GM18498 (cell line): ENCODE results near the gene NUDT19.
"Not testable (repeated sequence)": the region's sequence is repeated elsewhere in the genome, so short reads cannot be mapped to it uniquely, and the experiment has no call there.

Experiments used
- ATAC-seq: cut with Tn5 transposase; IDR thresholded peaks from one replicate; pipeline ENCODE4 v1.9.1; 2021; ENCODE audit warnings: mild to moderate bottlenecking, moderate library complexity; ENCODE audit not compliant: unreplicated experiment

NUDT19 gene

DNA sequence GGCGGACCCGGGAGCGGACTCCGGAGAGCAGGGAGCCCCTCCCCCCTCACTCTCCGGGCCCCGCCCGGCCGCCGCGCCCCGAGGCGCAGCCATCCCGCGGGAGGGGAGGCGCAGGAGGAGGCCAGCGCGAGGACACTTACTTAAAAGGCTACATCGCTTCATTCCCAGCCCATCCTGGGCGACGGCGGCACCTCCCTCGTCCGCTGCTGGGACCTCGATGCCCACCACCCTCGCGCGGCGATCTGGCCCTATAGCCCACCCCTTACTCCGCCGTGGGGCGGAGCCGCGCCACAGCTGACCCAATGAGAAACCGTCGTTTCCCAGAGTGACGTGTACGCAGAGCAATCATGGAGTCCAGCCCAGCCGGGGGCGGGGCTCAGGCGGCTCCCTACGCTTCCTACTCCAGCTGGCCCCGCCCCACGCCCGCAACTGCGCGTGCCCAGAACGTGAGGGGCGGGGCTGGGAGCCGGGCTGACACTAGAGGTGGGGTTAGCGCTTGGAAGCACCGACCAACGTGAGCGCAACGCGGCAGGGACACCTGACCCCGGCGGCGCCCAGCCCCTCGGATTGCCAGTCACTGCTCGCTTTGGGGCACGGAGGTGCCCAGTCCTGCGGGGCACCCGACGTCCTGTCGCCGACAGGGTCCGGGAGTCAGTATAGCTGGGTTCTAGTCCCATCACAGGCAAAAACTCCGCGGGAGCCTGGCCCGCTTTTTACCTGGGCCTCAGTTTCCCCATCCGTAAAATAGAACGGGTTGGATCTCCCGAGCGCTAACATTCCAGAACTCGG is 16.5 kb upstream of the NUDT19 start, which contains the start of gene ANKRD27:
TSS of gene ANKRD27 (minus strand) at position 250 of the 789 bp plus-strand sequence. CDS start 16,165 bp downstream, outside the sequence.
- peak; percentile 96 for ATAC-seq

GRCh38 chr19:32675720-32676185 is 15.9 kb upstream of the NUDT19 start, which contains the start of gene RGS9BP:
TSS of gene RGS9BP (plus strand) at chr19:32675848. CDS start at chr19:32676264, 416 bp downstream.
- peak; percentile 31 for ATAC-seq

GRCh38 chr19:32676186-32676894 is 15.3 kb upstream of the NUDT19 start:
- ATAC-seq, result no peak

- no peak for ATAC-seq
These were observed 14.7 kb upstream of the NUDT19 start for GRCh38 chr19:32676895-32677359.

DNA sequence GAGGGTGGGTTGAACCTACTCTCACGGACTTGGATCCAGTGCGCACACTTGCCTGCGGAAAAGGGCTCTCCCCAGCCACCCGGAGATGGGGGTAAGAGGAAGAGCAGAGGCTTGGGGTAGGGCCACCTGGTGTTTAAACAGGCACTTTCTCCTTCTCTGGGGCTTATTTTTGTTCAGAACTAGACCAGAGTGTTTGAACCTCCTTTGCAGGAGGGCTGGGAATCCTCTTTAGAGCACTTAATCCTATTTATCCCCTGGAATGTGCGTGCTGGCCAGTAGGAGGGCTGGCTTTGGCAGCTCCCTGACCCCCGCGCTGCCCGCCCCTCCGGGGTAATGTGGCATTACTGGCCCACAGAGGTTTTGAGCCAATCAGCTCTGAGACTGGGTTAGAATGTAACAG is 14.0 kb upstream of the NUDT19 start:
- no peak for ATAC-seq

DNA sequence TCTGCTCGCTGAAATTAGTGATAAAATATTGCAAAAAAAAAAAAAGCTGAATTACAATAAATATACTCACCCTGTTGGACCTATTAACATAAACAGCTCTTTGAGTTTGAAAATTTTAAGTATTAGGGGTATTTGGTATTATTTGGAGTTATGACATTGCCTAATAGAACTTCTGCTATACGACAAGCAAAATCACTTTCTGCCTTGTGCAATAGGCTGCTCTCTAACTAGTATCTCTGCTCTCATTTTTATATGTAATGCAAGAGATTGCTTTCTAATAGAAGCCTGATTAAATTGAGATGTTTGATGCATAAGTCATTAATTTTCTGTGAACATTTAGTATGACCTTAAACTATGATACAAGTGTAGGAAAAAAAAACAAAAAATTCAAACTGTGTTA is 10.6 kb upstream of the NUDT19 start:
- ATAC-seq, result no peak

GRCh38 chr19:32682317-32682716 is 9.3 kb upstream of the NUDT19 start:
- no peak for ATAC-seq

- ATAC-seq, result no peak
These were observed 4.7 kb upstream of the NUDT19 start for GRCh38 chr19:32686847-32687475.

GRCh38 chr19:32687681-32688080 is 3.9 kb upstream of the NUDT19 start:
- no peak for ATAC-seq

GRCh38 chr19:32688311-32688710 is 3.3 kb upstream of the NUDT19 start:
- ATAC-seq, result no peak

- peak; percentile 71 for ATAC-seq
These were observed 518 bp downstream of the NUDT19 start for GRCh38 chr19:32691952-32692726.

DNA sequence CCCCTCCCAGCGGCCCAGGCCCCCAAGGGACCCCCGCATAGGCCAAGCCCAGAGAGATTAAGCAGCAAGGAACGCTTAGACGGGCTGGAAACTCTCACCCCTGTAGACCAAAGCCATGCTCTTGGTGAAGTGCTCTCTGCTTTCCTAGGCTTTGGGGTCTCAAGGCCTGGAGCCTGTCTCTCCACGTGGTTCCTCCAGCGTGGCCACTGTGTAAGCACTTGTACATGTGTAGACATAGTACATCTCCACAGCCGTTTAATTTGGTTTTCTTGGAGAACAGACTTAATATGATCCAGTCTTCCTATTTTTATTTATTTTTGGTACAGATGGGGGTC is 1.1 kb downstream of the NUDT19 start:
- ATAC-seq, result peak; percentile 2

- ATAC-seq, result not testable (repeated sequence)
These were observed 1.8 kb downstream of the NUDT19 start for GRCh38 chr19:32693151-32694108.

DNA sequence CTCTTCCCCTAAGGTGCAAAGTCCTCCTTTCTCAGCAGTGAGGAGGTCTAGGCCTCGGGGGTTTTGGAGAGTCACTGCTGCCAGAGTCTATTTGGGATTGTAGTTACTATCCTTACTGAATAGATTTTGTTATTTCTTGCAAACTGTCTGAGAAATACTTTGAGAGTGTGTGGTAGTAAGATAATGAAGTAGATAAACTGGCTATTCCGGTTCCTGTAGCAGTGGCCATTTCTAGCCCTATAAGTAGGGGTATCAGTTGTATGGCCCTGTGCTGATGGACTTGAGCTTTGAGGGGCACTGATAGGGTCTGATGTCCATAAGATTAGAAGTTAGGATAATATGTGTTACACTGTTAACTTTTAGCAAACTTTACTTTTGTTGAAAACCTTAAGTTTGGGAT is 2.7 kb downstream of the NUDT19 start:
- ATAC-seq, result not testable (repeated sequence)

- ATAC-seq, result not testable (repeated sequence)
These were observed 3.2 kb downstream of the NUDT19 start for GRCh38 chr19:32694851-32695250.

DNA sequence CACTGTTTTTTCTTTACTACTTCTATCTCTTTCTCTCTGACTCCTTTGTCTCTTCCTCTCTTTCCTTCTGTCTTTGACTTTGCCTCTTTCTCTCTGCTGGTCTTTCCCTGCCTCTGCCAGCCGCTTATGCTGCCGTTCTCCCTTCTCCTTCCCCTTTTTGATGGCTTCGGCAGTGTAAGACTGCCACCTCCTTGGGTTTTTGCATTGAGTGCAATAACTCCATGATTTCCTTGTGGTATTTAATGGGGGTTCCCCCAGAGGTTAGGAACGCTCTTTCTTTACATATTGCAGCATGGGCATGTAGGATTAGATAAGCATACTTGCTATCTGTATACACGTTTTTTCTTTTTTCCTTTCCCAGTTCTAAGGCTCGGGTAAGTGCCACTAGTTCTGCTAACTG is 3.9 kb downstream of the NUDT19 start:
- not testable (repeated sequence) for ATAC-seq

- ATAC-seq, result not testable (repeated sequence)
These were observed 5.2 kb downstream of the NUDT19 start for GRCh38 chr19:32696771-32697170.

DNA sequence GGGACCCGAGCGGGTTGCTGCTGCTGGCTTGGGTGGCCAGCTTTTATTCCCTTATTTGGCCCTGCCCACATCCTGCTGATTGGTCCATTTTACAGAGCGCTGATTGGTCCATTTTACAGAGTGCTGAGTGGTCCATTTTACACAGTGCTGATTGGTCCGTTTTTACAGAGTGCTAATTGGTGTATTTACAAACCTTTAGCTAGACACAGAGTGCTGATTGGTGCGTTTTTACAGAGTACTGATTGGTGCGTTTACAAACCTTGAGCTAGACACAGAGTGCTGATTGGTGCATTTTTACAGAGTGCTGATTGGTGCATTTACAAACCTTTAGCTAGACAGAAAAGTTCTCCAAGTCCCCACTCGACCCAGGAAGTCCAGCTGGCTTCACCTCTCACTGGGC is 8.5 kb downstream of the NUDT19 start:
- not testable (repeated sequence) for ATAC-seq

- no peak for ATAC-seq
These were observed 10.4 kb downstream of the NUDT19 start for GRCh38 chr19:32702010-32702409.
